Neural cell (in vitro differentiated cells): ENCODE measurements around the gene NELL1. TPM values are rescaled to one million over a fixed set of nuclear protein-coding genes. Genes with fewer than 3 reads are reported as not detected.

Source experiments
- H2AFZ ChIP-seq: fragments of 200-600, 300-800 bp; sonication (generic), shearing (Covaris generic); 2 replicates; pipeline ENCODE4 v1.6.0; 2014; ENCODE audit warnings: low read depth, mild to moderate bottlenecking, antibody characterized with exemption, low read length, moderate library complexity
- H3F3A ChIP-seq: fragments of 200-600 bp; shearing (Covaris generic); 2 replicates; pipeline ENCODE4 v1.6.1; 2016; ENCODE audit warnings: mild to moderate bottlenecking, moderate library complexity, mixed read lengths, antibody characterized with exemption, low read length; ENCODE audit not compliant: insufficient read depth, poor library complexity, severe bottlenecking
- H3K27ac ChIP-seq: fragments of 200-600, 300-800 bp; sonication (generic), shearing (Covaris generic); 2 replicates; pipeline ENCODE4 v1.5.1; 2014; ENCODE audit warnings: mild to moderate bottlenecking, low read length, moderate library complexity
- H3K27me3 ChIP-seq: fragments of 300-800, 200-600 bp; sonication (generic), shearing (Covaris generic); 2 replicates; pipeline ENCODE4 v1.6.0; 2014; ENCODE audit warnings: mild to moderate bottlenecking, low read depth, low read length, moderate library complexity; ENCODE audit not compliant: insufficient read depth
- H3K36me3 ChIP-seq: fragments of 300-800, 200-600 bp; sonication (generic), shearing (Covaris generic); 2 replicates; pipeline ENCODE4 v1.5.1; 2014; ENCODE audit warnings: mild to moderate bottlenecking, antibody characterized with exemption, low read length, moderate library complexity; ENCODE audit not compliant: insufficient read depth
- H3K4me2 ChIP-seq: fragments of 300-800, 200-600 bp; sonication (generic), shearing (Covaris generic); 2 replicates; pipeline ENCODE4 v1.6.0; 2014; ENCODE audit warnings: mild to moderate bottlenecking, low read length
- H3K4me3 ChIP-seq: fragments of 300-800, 200-600 bp; sonication (generic), shearing (Covaris generic); 2 replicates; pipeline ENCODE4 v1.5.1; 2014; ENCODE audit warnings: mild to moderate bottlenecking, low read length, moderate library complexity
- H3K79me2 ChIP-seq: fragments of 200-600 bp; shearing (Covaris generic); replicated peaks from 2 replicates; pipeline ENCODE4 v1.6.0; 2014; ENCODE audit warnings: mild to moderate bottlenecking, low read length, moderate library complexity; ENCODE audit not compliant: insufficient read depth
- H3K9ac ChIP-seq: fragments of 300-800, 200-600 bp; sonication (generic), shearing (Covaris generic); 2 replicates; pipeline ENCODE4 v1.6.1; 2016; ENCODE audit warnings: mild to moderate bottlenecking, low read length, mixed read lengths
- H3K9me2 ChIP-seq: fragments of 200-600 bp; shearing (Covaris generic); 2 replicates; pipeline ENCODE4 v1.6.1; 2016; ENCODE audit warnings: mild to moderate bottlenecking, low read length, mixed read lengths; ENCODE audit not compliant: insufficient read depth
- H3K9me3 ChIP-seq: fragments of 200-600, 300-800 bp; sonication (generic), shearing (Covaris generic); 2 replicates; pipeline ENCODE4 v1.6.1; 2016; ENCODE audit warnings: mild to moderate bottlenecking, mixed run types, low read length, moderate library complexity, mixed read lengths
- H4K20me1 ChIP-seq: fragments of 200-600 bp; shearing (Covaris generic); 2 replicates; pipeline ENCODE4 v1.6.1; 2016; ENCODE audit warnings: mild to moderate bottlenecking, mixed run types; ENCODE audit not compliant: insufficient read depth
- CTCF ChIP-seq: fragments of 450-650 bp; IDR thresholded peaks from 2 replicates; pipeline ENCODE4 v1.5.1; 2014; ENCODE audit warnings: antibody characterized with exemption, mild to moderate bottlenecking, moderate library complexity; ENCODE audit not compliant: poor library complexity, severe bottlenecking
- EP300 ChIP-seq: fragments of 450-650 bp; conservative IDR thresholded peaks from 2 replicates; pipeline ENCODE4 v1.6.1; 2014; ENCODE audit warnings: antibody characterized with exemption, mild to moderate bottlenecking, moderate library complexity; ENCODE audit not compliant: poor library complexity, severe bottlenecking
- EZH2 ChIP-seq: fragments of 200-600, 300-800 bp; shearing (Covaris generic), sonication (generic); IDR thresholded peaks from 2 replicates; pipeline ENCODE4 v1.6.1; 2014; ENCODE audit warnings: antibody characterized with exemption, low read length, borderline replicate concordance, mild to moderate bottlenecking; ENCODE audit not compliant: insufficient read depth, poor library complexity, severe bottlenecking
- MXI1 ChIP-seq: fragments of 450-650 bp; conservative IDR thresholded peaks from 2 replicates; pipeline ENCODE4 v1.6.1; 2014; ENCODE audit warnings: antibody characterized with exemption, mild to moderate bottlenecking; ENCODE audit not compliant: poor library complexity, severe bottlenecking
- POLR2AphosphoS5 ChIP-seq: IDR thresholded peaks from 2 replicates; pipeline ENCODE4 v1.6.1; 2012
- RAD21 ChIP-seq: fragments of 450-650 bp; conservative IDR thresholded peaks from 2 replicates; pipeline ENCODE4 v1.6.1; 2014; ENCODE audit warnings: antibody characterized with exemption, mild to moderate bottlenecking, moderate library complexity
- SMC3 ChIP-seq: fragments of 450-650 bp; conservative IDR thresholded peaks from 2 replicates; pipeline ENCODE4 v1.6.1; 2014; ENCODE audit warnings: antibody characterized with exemption, mild to moderate bottlenecking, moderate library complexity; ENCODE audit not compliant: poor library complexity
- TAF1 ChIP-seq: IDR thresholded peaks from 2 replicates; pipeline ENCODE4 v1.6.1; 2012; ENCODE audit warnings: low read depth
- polyA plus RNA-seq: library from polyadenylated mRNA; depleted of rRNA; stranded (reverse); fragments of >200 nt; gene quantifications from 2 replicates; pipeline ENCODE4 v1.2.3, GENCODE V29; 2014
- TF ChIP-seq, protein P1 (sequence below): IDR thresholded peaks from 2 replicates; pipeline ENCODE4 v1.6.1; 2012; ENCODE audit warnings: borderline replicate concordance

NELL1 gene
- polyA plus RNA-seq, 1 donor from 2014 or later, result 70.4 TPM

GRCh38 chr11:21428796-21429195 is 759.4 kb downstream of the NELL1 start:
- Histone ChIP-seq H2AFZ (no peak overlapping the region), H3K4me3 (no peak overlapping the region), H3K9me3 (no peaks in the 10 kb centered on the region), H4K20me1 (no peaks in the 10 kb centered on the region), H3K27ac (no peak overlapping the region), H3F3A (no peaks in the 10 kb centered on the region), H3K9me2 (no peaks in the 10 kb centered on the region), H3K4me2 (no peak overlapping the region), H3K27me3 (no peaks in the 10 kb centered on the region), H3K9ac (no peak overlapping the region), H3K79me2 (no peaks in the 10 kb centered on the region), H3K36me3 (no peaks in the 10 kb centered on the region)
- TF ChIP-seq, protein P1, sequence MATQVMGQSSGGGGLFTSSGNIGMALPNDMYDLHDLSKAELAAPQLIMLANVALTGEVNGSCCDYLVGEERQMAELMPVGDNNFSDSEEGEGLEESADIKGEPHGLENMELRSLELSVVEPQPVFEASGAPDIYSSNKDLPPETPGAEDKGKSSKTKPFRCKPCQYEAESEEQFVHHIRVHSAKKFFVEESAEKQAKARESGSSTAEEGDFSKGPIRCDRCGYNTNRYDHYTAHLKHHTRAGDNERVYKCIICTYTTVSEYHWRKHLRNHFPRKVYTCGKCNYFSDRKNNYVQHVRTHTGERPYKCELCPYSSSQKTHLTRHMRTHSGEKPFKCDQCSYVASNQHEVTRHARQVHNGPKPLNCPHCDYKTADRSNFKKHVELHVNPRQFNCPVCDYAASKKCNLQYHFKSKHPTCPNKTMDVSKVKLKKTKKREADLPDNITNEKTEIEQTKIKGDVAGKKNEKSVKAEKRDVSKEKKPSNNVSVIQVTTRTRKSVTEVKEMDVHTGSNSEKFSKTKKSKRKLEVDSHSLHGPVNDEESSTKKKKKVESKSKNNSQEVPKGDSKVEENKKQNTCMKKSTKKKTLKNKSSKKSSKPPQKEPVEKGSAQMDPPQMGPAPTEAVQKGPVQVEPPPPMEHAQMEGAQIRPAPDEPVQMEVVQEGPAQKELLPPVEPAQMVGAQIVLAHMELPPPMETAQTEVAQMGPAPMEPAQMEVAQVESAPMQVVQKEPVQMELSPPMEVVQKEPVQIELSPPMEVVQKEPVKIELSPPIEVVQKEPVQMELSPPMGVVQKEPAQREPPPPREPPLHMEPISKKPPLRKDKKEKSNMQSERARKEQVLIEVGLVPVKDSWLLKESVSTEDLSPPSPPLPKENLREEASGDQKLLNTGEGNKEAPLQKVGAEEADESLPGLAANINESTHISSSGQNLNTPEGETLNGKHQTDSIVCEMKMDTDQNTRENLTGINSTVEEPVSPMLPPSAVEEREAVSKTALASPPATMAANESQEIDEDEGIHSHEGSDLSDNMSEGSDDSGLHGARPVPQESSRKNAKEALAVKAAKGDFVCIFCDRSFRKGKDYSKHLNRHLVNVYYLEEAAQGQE, result no peak
- TF ChIP-seq POLR2AphosphoS5 (no peak), CTCF (no peak), TAF1 (no peak), RAD21 (no peak), SMC3 (no peak), EP300 (no peak), MXI1 (no peak), EZH2 (no peak)

DNA sequence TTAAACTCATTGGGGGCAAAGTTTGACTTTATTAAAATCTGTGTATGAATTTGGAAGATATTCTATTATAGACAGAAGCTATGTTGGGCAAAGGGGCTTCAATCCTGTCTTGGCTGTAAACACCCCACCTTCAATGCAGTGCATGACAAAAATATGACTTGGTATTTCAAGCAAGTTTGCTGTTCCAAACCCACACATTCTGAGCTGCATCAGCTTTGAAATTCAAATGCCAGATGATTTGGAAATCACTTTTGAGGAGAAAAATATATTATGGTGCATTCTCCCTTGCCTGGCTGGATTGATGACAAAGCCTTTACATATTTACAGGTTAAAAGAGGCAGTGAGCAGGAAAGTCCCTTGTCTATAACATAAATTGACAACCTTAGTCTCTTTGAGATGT is 760.0 kb downstream of the NELL1 start:
- Histone ChIP-seq H3K27ac (no peak overlapping the region), H3K27me3 (no peaks in the 10 kb centered on the region)

More for the DNA sequence above, 760.0 kb downstream of the NELL1 start:
- Histone ChIP-seq H3K9me3 (no peaks in the 10 kb centered on the region), H3K36me3 (no peaks in the 10 kb centered on the region), H3K79me2 (no peaks in the 10 kb centered on the region), H3K9ac (no peak overlapping the region), H3K9me2 (no peaks in the 10 kb centered on the region), H3K4me3 (no peak overlapping the region), H4K20me1 (no peaks in the 10 kb centered on the region), H3K4me2 (no peak overlapping the region), H2AFZ (no peak overlapping the region), H3F3A (no peaks in the 10 kb centered on the region)
- TF ChIP-seq SMC3 (no peak), EZH2 (no peak), EP300 (no peak), RAD21 (no peak), MXI1 (no peak), POLR2AphosphoS5 (no peak)
